Peyer's patch (tissue), 4 donors: Measurements from ENCODE around the gene RCN1. TPM values are rescaled to one million over a fixed set of nuclear protein-coding genes. Genes with fewer than 3 reads are reported as not detected.

Source experiments
- DNase-seq, 3 donors: peaks; one replicate each; pipeline ENCODE4 v3.0.0-alpha.2; 2017 to 2019
- H3K27ac ChIP-seq, 4 donors: fragments of 200-600 bp; sonication (generic); one replicate each; pipeline ENCODE4 v1.5.1; 2016 to 2019
- H3K27me3 ChIP-seq, 2 donors: fragments of 200-600 bp; sonication (generic); one replicate each; pipeline ENCODE4 v1.5.1; 2019
- H3K36me3 ChIP-seq, 3 donors: fragments of 200-600 bp; sonication (generic); one replicate each; pipeline ENCODE4 v1.5.1; 2016 to 2019
- H3K4me1 ChIP-seq, 4 donors: fragments of 200-600 bp; sonication (generic); one replicate each; pipeline ENCODE4 v1.5.1; 2016 to 2019
- H3K4me3 ChIP-seq, 4 donors: fragments of 200-600 bp; sonication (generic); 1 replicate in 3 of 4; 2 replicates in 1 of 4; pipeline ENCODE4 v1.5.1; 2016 to 2019; ENCODE audit warnings: mild to moderate bottlenecking in 1 of 4
- H3K9me3 ChIP-seq, 4 donors: fragments of 200-600 bp; sonication (generic); one replicate each; pipeline ENCODE4 v1.5.1; 2016 to 2019; ENCODE audit warnings: mild to moderate bottlenecking in 1 of 4
- POLR2A ChIP-seq, 2 donors: fragments of 450-650 bp; IDR thresholded peaks; one replicate each; pipeline ENCODE4 v1.5.1; 2017; ENCODE audit warnings: antibody characterized with exemption in 2 of 2, mild to moderate bottlenecking in 2 of 2, moderate library complexity in 2 of 2
- total RNA-seq, 4 donors: library from RNA; depleted of rRNA; stranded (reverse); fragments of >200 nt; gene quantifications; one replicate each; pipeline ENCODE4 v1.1.0, GENCODE V29; 2016
- TF ChIP-seq, protein P1 (sequence below), 6 experiments: fragments of 450-650 bp in 4 of 6; fragments of 200-600 bp in 2 of 6; sonication (generic) in 1 of 6; IDR thresholded peaks; one replicate each; pipeline ENCODE4 v1.5.1; 2017 to 2019; ENCODE audit warnings: antibody characterized with exemption in 6 of 6, mild to moderate bottlenecking in 3 of 6, moderate library complexity in 1 of 6

The RCN1 gene
- total RNA-seq, 4 donors from 2014 or later = 14.5 to 20.7 (median 18.7) TPM

DNA sequence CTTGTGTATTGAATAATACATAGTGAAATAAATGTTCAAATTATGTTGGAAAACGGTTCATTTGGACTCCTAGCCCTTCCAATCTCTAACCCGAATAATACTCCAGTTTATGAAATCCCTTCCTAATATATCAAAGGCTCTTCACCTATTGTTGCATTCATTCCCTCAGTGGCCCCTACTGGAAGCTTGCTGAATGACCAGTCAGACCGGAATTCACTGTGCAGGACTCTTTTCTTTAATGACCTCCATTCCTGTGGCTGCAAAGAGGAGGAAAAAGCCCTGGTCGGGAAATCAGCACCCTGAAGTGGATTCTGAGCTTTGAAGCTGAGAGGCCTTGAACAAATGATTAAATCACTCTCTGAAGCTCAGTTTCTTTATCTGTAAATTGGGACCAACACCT is 19.1 kb upstream of the RCN1 start:
- Histone ChIP-seq H3K4me1 (no peaks in the 10 kb centered on the region), H3K27me3 (no peaks in the 10 kb centered on the region), H3K4me3 (no peak overlapping the region), H3K9me3 (no peaks in the 10 kb centered on the region), H3K36me3 (no peaks in the 10 kb centered on the region), H3K27ac (no peak overlapping the region)
- DNase-seq = no peak
- TF ChIP-seq, protein P1, sequence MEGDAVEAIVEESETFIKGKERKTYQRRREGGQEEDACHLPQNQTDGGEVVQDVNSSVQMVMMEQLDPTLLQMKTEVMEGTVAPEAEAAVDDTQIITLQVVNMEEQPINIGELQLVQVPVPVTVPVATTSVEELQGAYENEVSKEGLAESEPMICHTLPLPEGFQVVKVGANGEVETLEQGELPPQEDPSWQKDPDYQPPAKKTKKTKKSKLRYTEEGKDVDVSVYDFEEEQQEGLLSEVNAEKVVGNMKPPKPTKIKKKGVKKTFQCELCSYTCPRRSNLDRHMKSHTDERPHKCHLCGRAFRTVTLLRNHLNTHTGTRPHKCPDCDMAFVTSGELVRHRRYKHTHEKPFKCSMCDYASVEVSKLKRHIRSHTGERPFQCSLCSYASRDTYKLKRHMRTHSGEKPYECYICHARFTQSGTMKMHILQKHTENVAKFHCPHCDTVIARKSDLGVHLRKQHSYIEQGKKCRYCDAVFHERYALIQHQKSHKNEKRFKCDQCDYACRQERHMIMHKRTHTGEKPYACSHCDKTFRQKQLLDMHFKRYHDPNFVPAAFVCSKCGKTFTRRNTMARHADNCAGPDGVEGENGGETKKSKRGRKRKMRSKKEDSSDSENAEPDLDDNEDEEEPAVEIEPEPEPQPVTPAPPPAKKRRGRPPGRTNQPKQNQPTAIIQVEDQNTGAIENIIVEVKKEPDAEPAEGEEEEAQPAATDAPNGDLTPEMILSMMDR (IDR thresholded peaks at IDR 0.05) = no peak
- no peak for TF ChIP-seq POLR2A (IDR thresholded peaks at IDR 0.05)

DNA sequence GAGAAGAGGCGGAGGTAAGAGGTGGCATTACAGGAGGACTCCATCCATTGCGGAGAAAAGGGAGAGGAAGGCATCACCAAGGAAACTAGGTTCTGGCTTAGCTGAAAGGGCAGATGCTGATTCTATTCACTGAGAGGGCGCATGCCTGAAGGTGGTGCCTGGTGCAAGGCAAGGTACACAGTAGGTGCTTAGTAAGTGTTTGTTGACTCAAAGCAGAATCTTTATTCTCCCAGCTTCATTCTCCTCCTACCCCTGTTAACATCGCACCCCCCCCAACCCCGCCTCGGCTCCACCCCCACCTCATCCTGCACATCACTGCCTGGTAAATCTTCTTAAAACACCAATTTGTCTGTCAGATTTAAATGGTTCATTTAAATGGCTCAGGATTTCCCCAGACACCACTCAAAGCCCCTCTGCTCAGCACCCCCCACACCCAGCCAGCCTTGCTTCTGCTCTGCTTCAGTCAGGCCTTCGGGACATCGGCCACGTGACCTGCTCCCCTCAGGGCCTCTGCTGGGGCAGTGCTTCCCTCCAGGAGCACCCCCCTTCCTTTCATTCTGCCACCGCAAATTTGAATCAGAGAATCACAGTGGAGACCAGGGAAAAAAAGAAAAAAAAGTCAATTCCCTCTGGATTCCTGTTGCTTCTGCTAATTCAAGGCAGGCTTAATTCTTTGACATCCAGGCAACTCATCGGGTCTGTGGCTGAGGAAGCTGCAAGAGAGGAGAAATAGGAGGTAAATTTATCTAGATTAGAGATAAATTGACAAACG is 17.8 kb upstream of the RCN1 start:
- TF ChIP-seq, protein P1 (IDR thresholded peaks at IDR 0.05) = no peak
- no peak for TF ChIP-seq POLR2A (IDR thresholded peaks at IDR 0.05)
- Histone ChIP-seq H3K27me3 (no peaks in the 10 kb centered on the region), H3K36me3 (no peaks in the 10 kb centered on the region), H3K27ac (no peak overlapping the region), H3K4me1 (no peaks in the 10 kb centered on the region), H3K4me3 (no peak overlapping the region), H3K9me3 (no peaks in the 10 kb centered on the region)
- no peak for DNase-seq

DNA sequence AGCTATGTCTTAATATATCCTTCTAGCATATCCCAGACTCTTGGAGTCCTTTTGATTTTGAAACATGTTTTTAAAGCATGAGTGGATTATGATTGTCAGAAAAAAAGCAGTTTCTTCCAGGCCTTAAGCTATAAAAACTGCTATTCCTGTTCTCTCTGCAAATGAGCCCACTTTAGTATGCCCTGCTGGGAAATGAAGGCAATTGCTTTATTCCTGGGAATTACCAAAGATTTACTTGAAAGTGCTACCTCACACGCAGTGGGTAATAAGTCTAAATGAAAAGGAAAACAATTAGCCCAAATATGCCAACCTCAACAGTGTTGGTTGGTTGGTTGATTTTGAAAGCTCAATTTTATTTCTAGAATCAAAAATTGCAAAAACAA is 17.2 kb upstream of the RCN1 start:
- Histone ChIP-seq H3K4me3 (no peak overlapping the region), H3K9me3 (no peaks in the 10 kb centered on the region), H3K27ac (no peak overlapping the region), H3K4me1 (no peaks in the 10 kb centered on the region), H3K36me3 (no peaks in the 10 kb centered on the region), H3K27me3 (no peaks in the 10 kb centered on the region)
- DNase-seq = no peak
- TF ChIP-seq, protein P1 (IDR thresholded peaks at IDR 0.05) = no peak
- no peak for TF ChIP-seq POLR2A (IDR thresholded peaks at IDR 0.05)

DNA sequence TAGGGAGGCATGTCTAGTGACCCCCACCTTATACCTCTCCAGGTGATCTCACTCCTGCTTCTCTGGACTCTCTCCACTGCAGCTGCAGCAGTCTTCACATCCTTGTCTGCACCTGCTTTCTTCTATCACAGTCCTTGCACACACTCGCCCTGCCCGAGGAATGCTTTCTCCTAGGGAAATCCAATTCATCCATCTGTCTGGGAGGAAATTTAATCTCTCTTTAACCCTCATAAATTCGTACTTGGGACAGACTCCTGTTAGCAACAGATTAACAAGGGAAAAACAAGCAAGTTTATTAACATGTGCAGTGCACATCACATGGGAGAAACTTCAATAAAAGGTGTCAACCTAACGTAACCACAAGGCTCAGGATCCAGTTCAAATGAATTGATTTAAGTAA is 11.3 kb upstream of the RCN1 start:
- Histone ChIP-seq H3K27me3 (no peaks in the 10 kb centered on the region), H3K27ac (no peak overlapping the region), H3K4me3 (no peak overlapping the region), H3K4me1 (no peaks in the 10 kb centered on the region), H3K9me3 (no peaks in the 10 kb centered on the region), H3K36me3 (no peaks in the 10 kb centered on the region)
- TF ChIP-seq, protein P1 (IDR thresholded peaks at IDR 0.05) = no peak
- no peak for TF ChIP-seq POLR2A (IDR thresholded peaks at IDR 0.05)
- no peak for DNase-seq

DNA sequence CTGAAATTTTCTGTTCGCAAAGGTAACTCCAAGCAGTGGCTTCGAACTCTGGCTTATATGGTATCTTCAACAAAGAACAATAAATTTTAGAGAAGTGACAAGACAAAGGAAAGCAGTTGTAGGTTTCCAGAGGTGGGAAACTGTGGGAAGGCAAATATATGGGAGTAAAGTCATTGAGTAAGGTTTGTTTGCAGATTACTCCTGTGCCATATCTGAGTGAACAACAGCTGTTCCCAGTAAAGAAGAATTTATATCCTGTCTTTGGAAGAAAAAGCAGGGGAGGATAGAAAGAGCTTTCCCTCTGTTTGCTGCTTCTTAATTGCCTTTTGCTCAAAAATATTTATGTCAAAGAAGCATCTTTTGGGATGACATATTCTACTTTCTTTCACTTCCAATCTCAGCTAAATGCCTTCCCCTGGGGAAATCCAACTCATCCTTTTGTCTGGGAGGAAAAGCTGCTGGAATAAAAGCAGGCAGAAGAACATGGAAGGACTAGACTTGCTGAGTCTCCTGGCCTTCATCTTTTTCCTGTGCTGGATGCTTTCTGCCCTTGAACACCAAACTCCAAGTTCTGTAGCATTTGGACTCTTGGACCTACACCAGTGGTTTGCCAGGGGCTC is 10.4 kb upstream of the RCN1 start:
- TF ChIP-seq, protein P1 (IDR thresholded peaks at IDR 0.05) = no peak
- TF ChIP-seq POLR2A (IDR thresholded peaks at IDR 0.05) = no peak
- DNase-seq = no peak

More for the DNA sequence above, 10.4 kb upstream of the RCN1 start:
- H3K27ac ChIP-seq = no peak overlapping the region
- H3K9me3 ChIP-seq = no peaks in the 10 kb centered on the region
- no peak overlapping the region for H3K4me3 ChIP-seq
- H3K4me1 ChIP-seq = no peaks in the 10 kb centered on the region
- no peaks in the 10 kb centered on the region for H3K36me3 ChIP-seq
- H3K27me3 ChIP-seq = no peaks in the 10 kb centered on the region
